SJCRH30 (cell line): ENCODE results near the gene SPAG5. TPM values are rescaled to one million over a fixed set of nuclear protein-coding genes. Genes with fewer than 3 reads are reported as not detected.
A peak's percentile ranks its signal among the peaks of the same experiment; 100 is the strongest.

Source experiments
- DNase-seq, 2 experiments: peaks; one replicate each; pipeline ENCODE4 v3.0.0-alpha.2; 2015 to 2020
- H3K27ac ChIP-seq: fragments of 250-450 bp; sonication (Bioruptor Pico); 2 replicates; pipeline ENCODE4 v1.5.1; 2020; ENCODE audit warnings: mild to moderate bottlenecking, moderate library complexity
- H3K27me3 ChIP-seq: fragments of 250-450 bp; sonication (Bioruptor Pico); 2 replicates; pipeline ENCODE4 v1.5.1; 2020; ENCODE audit warnings: mild to moderate bottlenecking, moderate library complexity
- H3K36me3 ChIP-seq: fragments of 250-450 bp; sonication (Bioruptor Pico); 2 replicates; pipeline ENCODE4 v1.5.1; 2020; ENCODE audit warnings: mild to moderate bottlenecking, moderate library complexity
- H3K4me1 ChIP-seq: fragments of 250-450 bp; sonication (Bioruptor Pico); 2 replicates; pipeline ENCODE4 v1.5.1; 2020; ENCODE audit warnings: mild to moderate bottlenecking, moderate library complexity
- H3K4me3 ChIP-seq: fragments of 250-450 bp; sonication (Bioruptor Pico); 2 replicates; pipeline ENCODE4 v1.5.1; 2020; ENCODE audit warnings: mild to moderate bottlenecking, moderate library complexity
- H3K9me3 ChIP-seq: fragments of 250-450 bp; sonication (Bioruptor Pico); replicated peaks from 2 replicates; pipeline ENCODE4 v1.5.1; 2020; ENCODE audit warnings: mild to moderate bottlenecking, moderate library complexity
- total RNA-seq: library from RNA; depleted of rRNA; stranded (reverse); fragments of >200 nt; shearing (Covaris generic); gene quantifications from 2 replicates; pipeline ENCODE4 v1.2.3, GENCODE V29; 2014

Gene SPAG5
- total RNA-seq, 1 experiment from 2014 or later = 147 TPM

GRCh38 chr17:28548417-28549130 is 50.3 kb downstream of the SPAG5 start:
- Histone ChIP-seq H3K9me3 (no peaks in the 10 kb centered on the region), H3K36me3 (peaks cover 1% of the 10 kb centered on the region; the same call in 1 of the 2 replicates), H3K27ac (no peak overlapping the region), H3K4me1 (no peaks in the 10 kb centered on the region), H3K27me3 (no peaks in the 10 kb centered on the region), H3K4me3 (no peak overlapping the region)
- no peak for DNase-seq

GRCh38 chr17:28547623-28548416 is 51.0 kb downstream of the SPAG5 start:
- DNase-seq = peak; percentile 81 to 85

GRCh38 chr17:28547096-28547622 is 51.7 kb downstream of the SPAG5 start:
- DNase-seq = no peak
- H3K4me3 ChIP-seq = no peak overlapping the region
- no peaks in the 10 kb centered on the region for H3K4me1 ChIP-seq
- H3K9me3 ChIP-seq = no peaks in the 10 kb centered on the region
- H3K36me3 ChIP-seq = no peaks in the 10 kb centered on the region
- no peak overlapping the region for H3K27ac ChIP-seq
- H3K27me3 ChIP-seq = no peaks in the 10 kb centered on the region

More at GRCh38 chr17:28547623-28548416, 51.0 kb downstream of the SPAG5 start:
- H3K4me1 ChIP-seq = no peaks in the 10 kb centered on the region
- no peaks in the 10 kb centered on the region for H3K9me3 ChIP-seq
- H3K27ac ChIP-seq = no peak overlapping the region
- H3K4me3 ChIP-seq = no peak overlapping the region
- no peaks in the 10 kb centered on the region for H3K27me3 ChIP-seq
- H3K36me3 ChIP-seq = no peaks in the 10 kb centered on the region

- peak in 1 of 2 experiments; percentile 26 for DNase-seq
Observed at GRCh38 chr17:28545787-28546415, 52.9 kb downstream of the SPAG5 start.

GRCh38 chr17:28545141-28545503 is 53.7 kb downstream of the SPAG5 start:
- no peak for DNase-seq

More at GRCh38 chr17:28545787-28546415, 52.9 kb downstream of the SPAG5 start:
- H3K27me3 ChIP-seq = no peaks in the 10 kb centered on the region
- H3K36me3 ChIP-seq = no peaks in the 10 kb centered on the region
- H3K4me1 ChIP-seq = no peaks in the 10 kb centered on the region
- no peak overlapping the region for H3K4me3 ChIP-seq
- no peak overlapping the region for H3K27ac ChIP-seq
- no peaks in the 10 kb centered on the region for H3K9me3 ChIP-seq

GRCh38 chr17:28544402-28545140 is 54.3 kb downstream of the SPAG5 start:
- Histone ChIP-seq H3K27me3 (no peaks in the 10 kb centered on the region), H3K4me3 (no peak overlapping the region), H3K36me3 (no peaks in the 10 kb centered on the region), H3K27ac (no peak overlapping the region), H3K4me1 (no peaks in the 10 kb centered on the region), H3K9me3 (no peaks in the 10 kb centered on the region)
- no peak for DNase-seq

More at GRCh38 chr17:28545141-28545503, 53.7 kb downstream of the SPAG5 start:
- Histone ChIP-seq H3K27me3 (no peaks in the 10 kb centered on the region), H3K4me1 (no peaks in the 10 kb centered on the region), H3K27ac (no peak overlapping the region), H3K9me3 (no peaks in the 10 kb centered on the region), H3K4me3 (no peak overlapping the region), H3K36me3 (no peaks in the 10 kb centered on the region)

- no peak overlapping the region for H3K27ac ChIP-seq
- H3K4me1 ChIP-seq = no peaks in the 10 kb centered on the region
Observed at GRCh38 chr17:28541439-28541838, 57.4 kb downstream of the SPAG5 start.

GRCh38 chr17:28540231-28540630 is 58.6 kb downstream of the SPAG5 start:
- Histone ChIP-seq H3K36me3 (no peaks in the 10 kb centered on the region), H3K4me1 (no peaks in the 10 kb centered on the region), H3K9me3 (no peaks in the 10 kb centered on the region), H3K27me3 (peaks cover 3% of the 10 kb centered on the region; the same call in 1 of the 2 replicates), H3K4me3 (no peak overlapping the region), H3K27ac (no peak overlapping the region)
- DNase-seq = no peak

More at GRCh38 chr17:28541439-28541838, 57.4 kb downstream of the SPAG5 start:
- Histone ChIP-seq H3K27me3 (0 out of 2 replicates have a peak, but pooled peaks cover 1% of the 10 kb centered on the region), H3K9me3 (no peaks in the 10 kb centered on the region), H3K4me3 (no peak overlapping the region), H3K36me3 (no peaks in the 10 kb centered on the region)
- DNase-seq = no peak

GRCh38 chr17:28538296-28538895 is 60.4 kb downstream of the SPAG5 start:
- no peaks in the 10 kb centered on the region for H3K36me3 ChIP-seq
- no peaks in the 10 kb centered on the region for H3K9me3 ChIP-seq
- no peak for DNase-seq
- no peak overlapping the region for H3K27ac ChIP-seq
- peaks cover 3% of the 10 kb centered on the region; the same call in 1 of the 2 replicates for H3K27me3 ChIP-seq
- H3K4me3 ChIP-seq = no peak overlapping the region
- no peaks in the 10 kb centered on the region for H3K4me1 ChIP-seq

GRCh38 chr17:28537219-28537610 is 61.6 kb downstream of the SPAG5 start:
- DNase-seq = no peak
- no peaks in the 10 kb centered on the region for H3K36me3 ChIP-seq
- H3K9me3 ChIP-seq = no peaks in the 10 kb centered on the region
- H3K27ac ChIP-seq = no peak overlapping the region
- H3K4me1 ChIP-seq = no peaks in the 10 kb centered on the region
- H3K27me3 ChIP-seq = peaks cover 7% of the 10 kb centered on the region; the same call in 1 of the 2 replicates
- no peak overlapping the region for H3K4me3 ChIP-seq

GRCh38 chr17:28536532-28537218 is 62.1 kb downstream of the SPAG5 start:
- Histone ChIP-seq H3K27me3 (peaks cover 11% of the 10 kb centered on the region), H3K27ac (no peak overlapping the region), H3K4me1 (no peaks in the 10 kb centered on the region), H3K4me3 (no peak overlapping the region), H3K36me3 (no peaks in the 10 kb centered on the region), H3K9me3 (no peaks in the 10 kb centered on the region)
- no peak for DNase-seq

GRCh38 chr17:28534740-28535375 is 64.0 kb downstream of the SPAG5 start:
- Histone ChIP-seq H3K27ac (no peak overlapping the region), H3K4me3 (no peak overlapping the region), H3K27me3 (peaks cover 18% of the 10 kb centered on the region), H3K9me3 (no peaks in the 10 kb centered on the region), H3K36me3 (no peaks in the 10 kb centered on the region), H3K4me1 (no peaks in the 10 kb centered on the region)
- no peak for DNase-seq
